Stomach (tissue), 4 donors: Measurements from ENCODE around the gene DOP1A.

Experiments used
- EP300 ChIP-seq: sonication (generic); formaldehyde crosslinking; IDR thresholded peaks from one replicate; pipeline ENCODE4 v1.6.1; 2017; ENCODE audit warnings: antibody characterized with exemption
- POLR2A ChIP-seq, 4 donors: fragments of 450-650 bp; IDR thresholded peaks; one replicate each; pipeline ENCODE4 v1.6.1; 2016; ENCODE audit warnings: antibody characterized with exemption in 4 of 4, control low read depth in 2 of 4, mild to moderate bottlenecking in 1 of 4, moderate library complexity in 1 of 4
- TF ChIP-seq, protein P1 (sequence below), 7 experiments: fragments of 450-650 bp in 4 of 7; fragments of 200-600 bp in 3 of 7; sonication (generic) in 3 of 7; IDR thresholded peaks; one replicate each; pipeline ENCODE4 v1.5.1; 2016 to 2019; ENCODE audit warnings: antibody characterized with exemption in 7 of 7, control low read depth in 2 of 7, mild to moderate bottlenecking in 1 of 7

DNA sequence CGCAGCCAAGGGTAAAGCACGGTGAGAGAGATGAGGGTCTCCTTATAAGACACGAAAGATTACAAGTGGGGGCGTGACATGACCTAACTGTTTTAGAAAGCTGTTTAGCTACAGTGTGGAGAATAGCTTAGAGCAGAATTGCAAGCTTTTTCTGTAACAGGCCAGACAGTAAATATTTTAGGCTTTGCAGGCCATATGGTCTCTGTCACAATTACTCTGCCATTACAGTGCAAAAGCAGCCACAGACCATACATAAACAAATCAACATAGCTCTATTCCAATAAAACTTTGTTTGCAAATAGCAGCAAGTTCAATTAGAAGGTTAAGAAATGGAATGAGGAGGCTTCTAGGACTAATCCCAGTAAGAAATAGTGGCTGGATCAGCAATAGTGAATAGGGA, 108.8 kb downstream of the DOP1A start:
- TF ChIP-seq POLR2A (IDR thresholded peaks at IDR 0.05) (no peak), EP300 (no peak)
- TF ChIP-seq, protein P1, sequence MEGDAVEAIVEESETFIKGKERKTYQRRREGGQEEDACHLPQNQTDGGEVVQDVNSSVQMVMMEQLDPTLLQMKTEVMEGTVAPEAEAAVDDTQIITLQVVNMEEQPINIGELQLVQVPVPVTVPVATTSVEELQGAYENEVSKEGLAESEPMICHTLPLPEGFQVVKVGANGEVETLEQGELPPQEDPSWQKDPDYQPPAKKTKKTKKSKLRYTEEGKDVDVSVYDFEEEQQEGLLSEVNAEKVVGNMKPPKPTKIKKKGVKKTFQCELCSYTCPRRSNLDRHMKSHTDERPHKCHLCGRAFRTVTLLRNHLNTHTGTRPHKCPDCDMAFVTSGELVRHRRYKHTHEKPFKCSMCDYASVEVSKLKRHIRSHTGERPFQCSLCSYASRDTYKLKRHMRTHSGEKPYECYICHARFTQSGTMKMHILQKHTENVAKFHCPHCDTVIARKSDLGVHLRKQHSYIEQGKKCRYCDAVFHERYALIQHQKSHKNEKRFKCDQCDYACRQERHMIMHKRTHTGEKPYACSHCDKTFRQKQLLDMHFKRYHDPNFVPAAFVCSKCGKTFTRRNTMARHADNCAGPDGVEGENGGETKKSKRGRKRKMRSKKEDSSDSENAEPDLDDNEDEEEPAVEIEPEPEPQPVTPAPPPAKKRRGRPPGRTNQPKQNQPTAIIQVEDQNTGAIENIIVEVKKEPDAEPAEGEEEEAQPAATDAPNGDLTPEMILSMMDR (IDR thresholded peaks at IDR 0.05): no peak
